ENCODE results near the gene CHCHD10.
"Not testable (repeated sequence)": the region's sequence is repeated elsewhere in the genome, so short reads cannot be mapped to it uniquely, and the experiment has no call there.

Gene CHCHD10

DNA sequence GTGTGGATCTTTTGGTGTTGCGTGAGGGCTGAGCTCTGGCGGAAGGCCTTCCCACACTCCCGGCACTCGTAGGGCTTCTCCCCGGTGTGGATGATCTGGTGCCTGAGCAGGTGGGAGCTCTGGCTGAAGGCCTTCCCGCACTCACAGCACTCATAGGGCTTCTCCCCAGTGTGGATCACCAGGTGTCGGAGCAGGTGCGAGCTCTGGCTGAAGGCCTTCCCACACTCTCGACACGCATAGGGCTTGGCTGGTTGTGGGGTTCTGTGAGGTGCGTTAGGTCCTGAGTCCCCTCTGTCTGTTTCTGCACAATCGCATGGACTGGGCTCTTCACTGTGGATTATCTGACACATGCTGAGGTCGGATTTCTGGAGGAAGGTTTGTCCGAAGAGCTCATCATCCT lies 23.3 kb downstream of the CHCHD10 start:
- DNase-seq, result no peak

DNA sequence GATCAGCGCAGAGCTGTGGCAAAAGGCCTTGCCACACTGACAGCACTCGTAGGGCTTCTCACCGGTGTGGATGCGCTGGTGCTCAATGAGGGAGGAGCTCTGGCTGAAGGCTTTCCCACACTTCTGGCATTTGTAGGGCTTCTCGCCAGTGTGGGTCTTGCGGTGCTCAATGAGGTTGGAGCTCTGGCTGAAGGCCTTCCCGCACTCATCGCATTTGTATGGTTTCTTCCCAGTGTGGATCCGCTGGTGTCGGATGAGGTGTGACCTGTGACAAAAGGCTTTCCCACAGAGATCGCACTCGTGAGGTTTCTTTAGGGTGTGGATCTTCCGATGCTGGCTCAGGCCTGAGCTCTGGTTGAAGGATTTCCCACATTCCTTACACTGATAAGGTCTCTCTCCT lies 23.8 kb downstream of the CHCHD10 start:
- no peak for DNase-seq

DNA sequence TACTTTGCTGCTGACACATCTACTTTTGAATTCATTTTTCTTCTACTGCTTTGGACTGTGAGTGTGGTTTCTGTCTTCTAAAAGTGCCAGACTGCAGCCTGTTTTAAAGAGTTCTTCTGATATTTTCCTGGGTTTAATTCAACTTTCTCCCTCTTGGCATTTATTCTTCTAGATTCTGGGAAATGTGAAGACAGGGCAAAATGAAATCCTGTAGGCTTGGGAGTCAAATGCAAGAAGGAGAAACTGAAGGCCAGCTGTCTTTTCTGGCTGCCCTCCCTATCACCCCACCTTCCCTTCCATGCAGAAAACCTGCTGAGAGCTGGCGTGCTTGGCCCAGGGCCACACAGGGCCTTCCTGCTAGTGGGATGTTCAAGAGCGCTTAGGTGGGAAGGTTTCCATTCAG lies 24.5 kb downstream of the CHCHD10 start:
- no peak for DNase-seq

DNA sequence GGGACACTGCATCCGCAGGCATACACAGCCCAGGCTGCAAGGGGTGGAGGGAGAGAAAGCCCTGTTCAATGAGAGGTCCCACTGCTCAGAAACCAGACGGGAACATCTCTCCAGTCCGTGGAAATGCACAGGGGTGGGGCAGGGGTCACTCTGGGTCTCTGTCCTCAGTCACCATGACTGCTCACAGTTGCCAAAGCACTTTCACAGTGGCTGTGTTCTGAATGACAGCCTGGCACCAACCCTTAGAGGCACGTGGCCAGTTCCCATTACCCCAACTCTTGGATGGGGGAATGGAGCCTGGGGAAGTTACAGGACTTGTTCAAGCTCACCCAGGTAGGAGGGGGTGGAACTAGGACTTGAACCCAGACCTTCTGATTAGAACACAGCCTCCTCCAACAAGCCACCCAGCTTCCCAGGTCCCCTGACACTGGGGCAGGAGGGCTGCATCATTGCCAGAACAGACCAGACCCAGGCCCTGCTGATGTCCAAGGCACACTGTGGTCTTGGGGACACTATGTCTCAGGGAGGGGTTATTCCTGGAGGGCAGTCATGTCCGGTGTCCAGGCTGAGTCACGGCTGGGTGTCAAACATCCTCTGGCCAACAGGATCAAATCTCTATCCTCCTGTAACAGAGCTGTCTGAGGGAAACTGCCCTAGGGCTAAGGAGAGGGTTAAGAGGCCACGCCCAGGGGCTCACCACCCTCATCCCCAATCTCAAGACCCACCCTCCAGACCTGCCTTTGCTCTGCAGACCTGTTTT lies 25.1 kb downstream of the CHCHD10 start:
- DNase-seq, result no peak

- DNase-seq, result no peak
Measured at GRCh38 chr22:23737696-23738095, 30.1 kb downstream of the CHCHD10 start.

GRCh38 chr22:23728108-23728507 lies 39.7 kb downstream of the CHCHD10 start:
- DNase-seq, result not testable (repeated sequence)

DNA sequence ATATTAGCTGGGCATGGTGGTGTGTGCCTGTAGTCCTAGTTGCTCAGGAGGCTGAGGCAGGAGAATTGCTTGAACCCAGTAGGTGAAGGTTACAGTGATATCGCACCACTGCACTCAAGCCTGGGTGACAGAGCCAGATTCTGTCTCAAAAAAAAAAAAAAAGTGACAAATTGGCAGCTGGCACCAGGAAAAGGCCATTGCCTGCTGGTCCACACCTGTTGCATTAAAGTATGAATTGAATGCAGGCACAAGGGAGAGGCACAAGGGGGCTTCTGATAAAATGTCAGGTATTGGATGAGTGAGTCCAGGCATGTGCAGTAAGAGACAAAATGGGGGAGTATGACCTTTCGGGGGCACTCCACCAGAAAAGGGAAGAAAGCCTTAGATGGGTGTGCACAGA lies 45.0 kb downstream of the CHCHD10 start:
- no peak for DNase-seq

GRCh38 chr22:23722160-23722559 lies 45.6 kb downstream of the CHCHD10 start:
- no peak for DNase-seq

DNA sequence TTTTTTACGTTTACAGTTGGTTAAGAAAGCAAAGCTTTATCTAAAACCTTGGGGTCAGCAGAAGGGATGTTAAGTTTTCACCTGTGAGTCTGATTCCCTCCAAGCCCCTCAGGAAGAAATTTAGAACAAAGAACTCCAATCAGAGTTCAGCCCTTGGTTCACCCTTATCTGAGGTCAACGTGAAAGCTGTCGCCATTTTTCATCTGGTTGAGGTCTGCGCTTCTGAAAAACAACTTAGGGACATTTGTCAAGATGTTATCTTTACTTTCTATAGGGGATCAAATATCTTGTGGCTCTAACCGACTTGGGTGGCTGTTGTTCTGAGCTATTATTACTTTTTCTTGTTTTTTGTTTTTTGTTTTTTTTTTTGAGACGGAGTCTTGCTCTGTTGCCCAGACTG lies 46.9 kb downstream of the CHCHD10 start:
- DNase-seq, result no peak

GRCh38 chr22:23718371-23719165 lies 49.2 kb downstream of the CHCHD10 start:
- no peak for DNase-seq

- peak; percentile 85 for DNase-seq
Measured at GRCh38 chr22:23716811-23717801, 50.7 kb downstream of the CHCHD10 start.
